Heart left ventricle (tissue), 16 donors: ENCODE data around the gene BEST4. TPM values are rescaled to one million over a fixed set of nuclear protein-coding genes. Genes with fewer than 3 reads are reported as not detected.
"Not testable (repeated sequence)": the region's sequence is repeated elsewhere in the genome, so short reads cannot be mapped to it uniquely, and the experiment has no call there.

Experiments used
- ATAC-seq, 4 donors: fragments of 200-7000 bp; cut with Tn5 transposase; one replicate each; pipeline ENCODE4 v1.9.1; 2020 to 2022; ENCODE audit warnings: moderate library complexity in 4 of 4, mild to moderate bottlenecking in 3 of 4, moderate number of reproducible peaks in 1 of 4
- DNase-seq, 5 donors: peaks; one replicate each; pipeline ENCODE4 v3.0.0-alpha.2; 2020
- H3K27ac ChIP-seq, 12 donors: fragments of 200-600 bp; sonication (generic) in 4 of 12; one replicate each; pipeline versions ENCODE4 v1.5.0 to v1.8.0; 2016 to 2022; ENCODE audit warnings: mild to moderate bottlenecking in 2 of 12
- H3K27me3 ChIP-seq, 9 donors: fragments of 200-600 bp; sonication (generic) in 2 of 9; one replicate each; pipeline versions ENCODE4 v1.5.1 to v1.8.0; 2016 to 2022; ENCODE audit warnings: mild to moderate bottlenecking in 3 of 9
- H3K36me3 ChIP-seq, 9 donors: fragments of 200-600 bp; sonication (generic) in 2 of 9; one replicate each; pipeline versions ENCODE4 v1.5.0 to v1.8.0; 2018 to 2022; ENCODE audit warnings: mild to moderate bottlenecking in 2 of 9
- H3K4me1 ChIP-seq, 12 donors: fragments of 200-600 bp; sonication (generic) in 4 of 12; one replicate each; pipeline versions ENCODE4 v1.5.0 to v1.8.0; 2016 to 2022; ENCODE audit warnings: mild to moderate bottlenecking in 3 of 12
- H3K4me3 ChIP-seq, 12 donors: fragments of 200-600 bp; sonication (generic) in 4 of 12; one replicate each; pipeline versions ENCODE4 v1.5.0 to v1.8.0; 2017 to 2022; ENCODE audit warnings: mild to moderate bottlenecking in 9 of 12, moderate library complexity in 4 of 12
- H3K9me3 ChIP-seq, 12 donors: fragments of 200-600 bp; sonication (generic) in 4 of 12; one replicate each; pipeline versions ENCODE4 v1.5.0 to v1.8.0; 2016 to 2022; ENCODE audit warnings: mild to moderate bottlenecking in 1 of 12
- CTCF ChIP-seq, 12 donors: fragments of 200-600 bp; sonication (generic) in 4 of 12; IDR thresholded peaks; one replicate each; pipeline versions ENCODE4 v1.5.0 to v1.8.0; 2018 to 2022; ENCODE audit warnings: antibody characterized with exemption in 12 of 12, mild to moderate bottlenecking in 5 of 12
- POLR2A ChIP-seq, 2 donors: fragments of 450-650 bp; IDR thresholded peaks; one replicate each; pipeline ENCODE4 v1.6.1; 2017; ENCODE audit warnings: antibody characterized with exemption in 2 of 2, mild to moderate bottlenecking in 2 of 2, moderate library complexity in 2 of 2
- WGBS, 4 donors: extraction: QIAGEN DNeasy Blood & Tissue Kit in 2 of 4; methylation state at CpG; one replicate each; pipeline versions ENCODE4 v1.1.5 to v1.1.7; 2013 to 2018; 5-methylcytosine and 5-hydroxymethylcytosine counted together
- intact Hi-C, 10 donors: fragments of 100-400 bp; cut with DNase I; formaldehyde crosslinking; loops; one replicate each; pipeline versions ENCODE4 v1.11.1 to v1.14.2; 2022
- polyA plus RNA-seq, 2 donors: library from polyadenylated mRNA; stranded (reverse); fragments of 200-250 nt; gene quantifications; one replicate each; pipeline ENCODE4 v1.2.3, GENCODE V29; 2013
- total RNA-seq, 9 donors: library from RNA; depleted of rRNA in 2 of 9; stranded (reverse); fragments of >200 nt in 2 of 9; fragmentation: NEBNext Ultra II Directional in 3 of 9; extraction: Animal tissue kit (Norgen Biotek cat#: 25700) in 3 of 9; gene quantifications; one replicate each; pipeline versions ENCODE4 v1.1.0 to v1.2.4, GENCODE V29; 2016 to 2023
- donor health status: ischemic (EF 13 %, LVEDD 7.1; RV severe dilation, severe dysfunction).
- donor health status: healthy with polysubstance abuse.
- donor health status: DM: no; HTN: yes; CAD: no.
- donor health status: DM: no; HTN: no; CAD: no.
- donor health status: ischemic (EF 25% LVEDD 6.9; RV normal size, moderate dysfunction).
- donor health status: ischemic (EF 25% LVEDD 5.7; RV mildly dilated, moderate dysfunction).
- donor health status: healthy.
- donor health status: DM: yes; HTN: yes; CAD: no.
- donor health status: ischemic (EF 35%, LVEDD 5.7; RV mildly dilated, moderate dysfunction).
- donor health status: nonischemic (EF 11% LVEDD 7.7; RV severe dilation, severe dysfunction).
- donor health status: DM: yes; HTN: yes; CAD: no.
- donor health status: PGD.
- donor health status: ischemic (EF 29% LVEDD 5.4; RV normal size, mild dysfunction).
- donor health status: nonischemic (EF 23%, LVEDD 6.1; RV moderate dilation, normal function).

BEST4 gene
- total and polyA plus RNA-seq, 11 donors, result 0.06 to 0.32 (median 0.11) TPM; not detected in 6

DNA sequence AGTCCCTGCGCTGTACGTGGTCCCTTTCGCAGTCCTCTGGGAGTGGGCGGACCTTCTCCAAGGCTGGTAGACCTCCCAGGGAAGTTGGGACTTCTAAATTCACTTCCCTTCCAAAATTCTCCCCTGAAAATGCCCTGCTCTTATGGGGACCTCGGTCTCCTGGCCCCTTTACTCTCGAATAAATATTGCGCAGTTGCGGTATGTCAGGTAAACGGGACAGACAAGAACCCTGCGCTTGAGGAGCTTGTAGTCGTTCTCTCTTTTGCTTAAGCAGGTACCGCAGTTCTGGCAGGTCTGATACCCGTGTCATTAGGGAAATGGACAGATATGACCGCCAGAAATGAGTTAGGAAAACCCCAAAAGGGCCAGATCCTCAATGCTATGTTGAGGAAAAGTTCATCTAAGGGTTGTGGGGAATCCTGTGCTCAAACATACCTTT is 47.8 kb downstream of the BEST4 start:
- peak overlapping the region in 3 of 12 donors; percentile 84 to 92 (median 89) for H3K27ac ChIP-seq
- no peaks in the 10 kb centered on the region for H3K36me3 ChIP-seq
- TF ChIP-seq CTCF (IDR thresholded peaks at IDR 0.05), result no peak
- TF ChIP-seq POLR2A (IDR thresholded peaks at IDR 0.05), result no peak
- H3K9me3 ChIP-seq, result no peaks in the 10 kb centered on the region
- DNase-seq (no peak), ATAC-seq (no peak)
- peak overlapping the region in 11 of 12 donors; percentile 30 to 69 (median 62) for H3K4me3 ChIP-seq
- H3K27me3 ChIP-seq, result no peaks in the 10 kb centered on the region
- intact Hi-C loops, result no loop called here
- 1 to 4% (median 2%) methylated on average over 8 to 14 of the region's 14 CpGs for WGBS, 4 donors
- H3K4me1 ChIP-seq, result peaks cover 0 to 13% (median 8%) of the 10 kb centered on the region in 12 donors

- TF ChIP-seq POLR2A (IDR thresholded peaks at IDR 0.05) (peak in 1 of 2 donors; percentile 69), CTCF (IDR thresholded peaks at IDR 0.05) (peak in 4 of 12 donors; percentile 3 to 41 (median 26))
- intact Hi-C loops, result loop anchor here in 5 of 10 donors (1.0 to 10.0 kb wide), 7 partner anchors 8 to 765 kb away; partner anchors contain the start of genes ARMH1 (in 1 of the 5), BEST4 (in 1 of the 5), CCDC163 (in 1 of the 5) and HECTD3 (in 1 of the 5)
- DNase-seq, result peak; percentile 96 to 98 (median 98)
- peak; percentile 100 for ATAC-seq
- WGBS, 4 donors, result 0 to 1% (median 1%) methylated on average over 52 to 57 of the region's 57 CpGs
- Histone ChIP-seq H3K4me1 (peaks cover 0 to 13% (median 8%) of the 10 kb centered on the region in 12 donors), H3K27me3 (no peaks in the 10 kb centered on the region), H3K27ac (peak within 1 kb of the TSS; percentile 43 to 93 (median 86)), H3K36me3 (no peaks in the 10 kb centered on the region), H3K9me3 (no peaks in the 10 kb centered on the region), H3K4me3 (peak within 1 kb of the TSS; percentile 19 to 69 (median 60))
These were observed 48.4 kb downstream of the BEST4 start, which contains the start of gene KIF2C for GRCh38 chr1:44739307-44740178. TSS of gene KIF2C (plus strand) at chr1:44739837. CDS start at chr1:44739933, 96 bp downstream.

GRCh38 chr1:44738953-44739306 is 49.0 kb downstream of the BEST4 start:
- intact Hi-C loops, result loop anchor here in 5 of 10 donors (1.0 to 10.0 kb wide), 7 partner anchors 8 to 766 kb away; partner anchors contain the start of genes ARMH1 (in 1 of the 5), BEST4 (in 1 of the 5), CCDC163 (in 1 of the 5) and HECTD3 (in 1 of the 5)
- peak overlapping the region in 11 of 12 donors; percentile 35 to 69 (median 62) for H3K4me3 ChIP-seq
- H3K4me1 ChIP-seq, result peaks cover 0 to 13% (median 8%) of the 10 kb centered on the region in 12 donors
- WGBS, 4 donors, result 60 to 90% (median 75%) methylated on average over 1 of the region's 1 CpG
- ATAC-seq, H3K27me3 ChIP-seq, H3K9me3 ChIP-seq, H3K36me3 ChIP-seq, DNase-seq: not testable (repeated sequence)
- H3K27ac ChIP-seq, result peak overlapping the region; percentile 43 to 93 (median 86)

- Histone ChIP-seq H3K27me3 (no peaks in the 10 kb centered on the region), H3K36me3 (no peaks in the 10 kb centered on the region), H3K27ac (no peak overlapping the region), H3K9me3 (no peaks in the 10 kb centered on the region), H3K4me1 (peaks cover 0 to 17% (median 10%) of the 10 kb centered on the region in 12 donors), H3K4me3 (no peak overlapping the region)
- no peak for TF ChIP-seq POLR2A (IDR thresholded peaks at IDR 0.05)
- no peak for TF ChIP-seq CTCF (IDR thresholded peaks at IDR 0.05)
- 88 to 96% (median 94%) methylated on average over 1 of the region's 1 CpG for WGBS, 4 donors
- no peak for ATAC-seq
- intact Hi-C loops, result loop anchor here in 5 of 10 donors (5.0 to 10.0 kb wide), 6 partner anchors 41 to 769 kb away; partner anchors contain the start of genes ARMH1 (in 1 of the 5), BEST4 (in 1 of the 5), CCDC163 (in 1 of the 5) and HECTD3 (in 1 of the 5)
- DNase-seq, result no peak
These were observed 52.0 kb downstream of the BEST4 start for GRCh38 chr1:44735992-44736391.
